ENCODE results near the gene CGB8. TPM values are rescaled to one million over a fixed set of nuclear protein-coding genes. Genes with fewer than 3 reads are reported as not detected.

CGB8 gene
- total RNA-seq, 2 donors from 2014 or later: not detected

DNA sequence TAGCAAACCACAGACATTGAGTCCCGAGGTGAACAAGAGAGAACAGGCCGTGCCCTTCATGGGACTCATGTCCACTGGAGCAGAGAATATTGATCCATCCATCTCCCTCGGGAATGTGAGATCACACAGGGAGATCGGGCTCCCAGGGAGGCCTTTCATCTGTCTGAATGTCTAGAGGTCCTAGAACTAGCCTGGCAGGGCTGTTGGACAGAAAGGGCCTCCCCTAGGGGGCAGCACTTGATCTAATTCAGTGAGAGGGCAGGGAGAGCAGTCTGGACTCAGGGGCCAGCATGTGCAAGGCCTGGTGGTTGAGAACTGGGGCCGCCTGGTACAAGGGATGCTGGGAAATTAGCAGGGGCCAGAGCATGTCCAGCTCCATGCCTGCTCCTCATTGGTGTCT is 50.9 kb downstream of the CGB8 start:
- TF ChIP-seq CTCF (conservative IDR thresholded peaks at IDR 0.05): peak; percentile 77
- Histone ChIP-seq H3K27ac (ENCODE audit: low read depth, low read length) (no peak overlapping the region), H3K4me1 (ENCODE audit: control insufficient read depth, insufficient read depth, low read length) (peaks cover 4% of the 10 kb centered on the region), H3K27me3 (ENCODE audit: control insufficient read depth, insufficient read depth, low read length, poor library complexity, severe bottlenecking) (no peaks in the 10 kb centered on the region), H3K9me3 (ENCODE audit: control insufficient read depth, low read length) (no peaks in the 10 kb centered on the region), H3K4me3 (ENCODE audit: low read length) (no peak overlapping the region), H3K36me3 (ENCODE audit: control insufficient read depth, insufficient read depth, low read length) (peaks cover 21% of the 10 kb centered on the region), H3K9ac (ENCODE audit: extremely low read depth, low read length, poor library complexity, severe bottlenecking) (no peak overlapping the region)
- Mint-ChIP-seq H3K4me3 (no peak overlapping the region), H3K4me1 (peaks cover 16% of the 10 kb centered on the region), H3K27me3 (ENCODE audit: insufficient read depth) (no peaks in the 10 kb centered on the region), H3K36me3 (ENCODE audit: low read depth) (peaks cover 16% of the 10 kb centered on the region), H3K9me3 (no peaks in the 10 kb centered on the region), H3K27ac (no peak overlapping the region)
- 89 to 91% methylated on average over 4 to 5 of the region's 5 CpGs for WGBS, 2 experiments (ENCODE audit: insufficient coverage in 1 of 2, insufficient read length in 1 of 2)
- DNase-seq: peak; percentile 93

Small RNA genes lying within 50 kb of the gene (microRNA-seq; reads per million reads assigned to microRNA genes)
- not detected for gene MIR6798 (ENCODE audit: borderline microRNAs expressed)

Other genes starting within 250 kb of the CGB8 start
- gene BCAT2, start 238.1 kb downstream of the CGB8 start, total RNA-seq: 100 to 1,000 TPM in 1 of 2 donors, 10 to 100 TPM in 1; 84.8 to 101 TPM
- 10 to 100 TPM; 43.0 to 81.0 TPM for gene HSD17B14, start 212.6 kb downstream of the CGB8 start, total RNA-seq
- gene PLEKHA4, start 180.5 kb downstream of the CGB8 start, total RNA-seq: 1 to 10 TPM; 6.6 to 7.0 TPM
- 10 to 100 TPM; 41.5 to 45.0 TPM for gene PPP1R15A, start 176.7 kb downstream of the CGB8 start, total RNA-seq
- 1 to 10 TPM; 1.2 to 2.1 TPM for gene TULP2, start 150.4 kb downstream of the CGB8 start, total RNA-seq
- 100 to 1,000 TPM; 177 to 222 TPM for gene NUCB1, start 148.8 kb downstream of the CGB8 start, total RNA-seq
- gene DHDH, start 115.4 kb downstream of the CGB8 start, total RNA-seq: 1 to 10 TPM in 1 of 2 donors, under 1 TPM in 1; 0.44 to 2.3 TPM
- 100 to 1,000 TPM; 172 to 184 TPM for gene BAX, start 94.2 kb downstream of the CGB8 start, total RNA-seq
- 1,000 to 10,000 TPM; 1,784 to 3,181 TPM for gene FTL, start 83.8 kb downstream of the CGB8 start, total RNA-seq
- gene GYS1, start 55.8 kb downstream of the CGB8 start, total RNA-seq: 10 to 100 TPM; 63.5 to 69.1 TPM
- 100 to 1,000 TPM; 101 to 112 TPM for gene RUVBL2, start 55.2 kb downstream of the CGB8 start, total RNA-seq
- under 1 TPM in 1 of 2 donors, not detected in 1; 0.59 TPM for gene LHB, start 32.0 kb downstream of the CGB8 start, total RNA-seq
- gene CGB3, start 24.8 kb downstream of the CGB8 start, total RNA-seq: not detected
- gene CGB2, start 17.2 kb downstream of the CGB8 start, total RNA-seq: under 1 TPM in 1 of 2 donors, not detected in 1; 0.57 TPM
- gene CGB1, start 12.2 kb downstream of the CGB8 start, total RNA-seq: not detected
- gene CGB5, start 5.3 kb downstream of the CGB8 start, total RNA-seq: under 1 TPM in 1 of 2 donors, not detected in 1; 0.44 TPM
- 1 to 10 TPM; 1.5 to 2.9 TPM for gene CGB7, start 8.6 kb upstream of the CGB8 start, total RNA-seq
- gene NTF4, start 15.7 kb upstream of the CGB8 start, total RNA-seq: 1 to 10 TPM; 5.0 to 8.9 TPM
- gene KCNA7, start 23.6 kb upstream of the CGB8 start, total RNA-seq: under 1 TPM in 1 of 2 donors, not detected in 1; 0.07 TPM
- gene SNRNP70, start 36.3 kb upstream of the CGB8 start, total RNA-seq: 100 to 1,000 TPM; 284 to 292 TPM
- 10 to 100 TPM in 1 of 2 donors, 1 to 10 TPM in 1; 9.5 to 14.9 TPM for gene LIN7B, start 65.3 kb upstream of the CGB8 start, total RNA-seq
- gene C19orf73, start 70.0 kb upstream of the CGB8 start, total RNA-seq: 1 to 10 TPM; 1.9 to 2.5 TPM
- gene PPFIA3, start 70.4 kb upstream of the CGB8 start, total RNA-seq: 10 to 100 TPM in 1 of 2 donors, 1 to 10 TPM in 1; 7.4 to 16.5 TPM
- 1 to 10 TPM in 1 of 2 donors, under 1 TPM in 1; 0.57 to 3.9 TPM for gene HRC, start 106.3 kb upstream of the CGB8 start, total RNA-seq
- gene TRPM4, start 108.7 kb upstream of the CGB8 start, total RNA-seq: 10 to 100 TPM; 22.0 to 33.3 TPM